ENCODE measurements around the gene GLCCI1. TPM values are rescaled to one million over a fixed set of nuclear protein-coding genes. Genes with fewer than 3 reads are reported as not detected.

GLCCI1 gene
- total RNA-seq, 2 donors from 2014 or later: 9.1 to 9.2 TPM

- WGBS: 94% methylated on average over 2 of the region's 2 CpGs
- no peaks in the 10 kb centered on the region for H3K36me3 ChIP-seq
- H3K27me3 ChIP-seq (replicated peaks; ENCODE audit: insufficient read depth): no peaks in the 10 kb centered on the region
- H3K4me3 ChIP-seq: no peak overlapping the region
- no peak for DNase-seq (ENCODE audit: low spot score)
- H3K4me1 ChIP-seq (replicated peaks): no peaks in the 10 kb centered on the region
- no peaks in the 10 kb centered on the region for H3K9me3 ChIP-seq
- TF ChIP-seq POLR2AphosphoS5 (IDR thresholded peaks at IDR 0.05): no peak
- TF ChIP-seq POLR2A (IDR thresholded peaks at IDR 0.05): no peak
- TF ChIP-seq CTCF (IDR thresholded peaks at IDR 0.05): no peak
- H3K27ac ChIP-seq: no peak overlapping the region
- intact Hi-C loops (cut with DNase I): no loop called here
These were observed 114.2 kb downstream of the GLCCI1 start for GRCh38 chr7:8082762-8083161.

DNA sequence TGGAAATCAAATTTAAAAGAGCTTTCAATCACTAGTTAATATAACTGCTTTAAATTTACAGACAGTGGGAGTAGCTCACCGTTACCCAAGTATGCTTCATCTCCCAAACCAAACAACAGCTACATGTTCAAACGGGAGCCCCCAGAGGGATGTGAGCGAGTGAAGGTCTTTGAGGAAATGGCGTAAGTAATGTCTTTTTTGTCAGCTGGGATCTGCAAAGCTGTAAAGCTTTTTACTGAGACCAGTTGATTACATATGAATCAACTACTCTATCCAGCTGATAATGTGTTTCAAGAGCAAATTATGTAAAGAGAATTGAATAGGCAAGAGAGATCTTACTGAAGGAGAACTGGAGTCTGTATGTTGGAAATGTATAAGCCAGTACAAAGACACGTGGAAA lies 116.2 kb downstream of the GLCCI1 start:
- Histone ChIP-seq H3K27me3 (replicated peaks; ENCODE audit: insufficient read depth) (no peaks in the 10 kb centered on the region), H3K27ac (no peak overlapping the region), H3K9me3 (no peaks in the 10 kb centered on the region), H3K36me3 (no peaks in the 10 kb centered on the region), H3K4me1 (replicated peaks) (no peaks in the 10 kb centered on the region), H3K4me3 (no peak overlapping the region)
- 74% methylated on average over 5 of the region's 5 CpGs for WGBS
- intact Hi-C loops (cut with DNase I): no loop called here
- no peak for TF ChIP-seq POLR2A (IDR thresholded peaks at IDR 0.05)
- no peak for TF ChIP-seq POLR2AphosphoS5 (IDR thresholded peaks at IDR 0.05)
- TF ChIP-seq CTCF (IDR thresholded peaks at IDR 0.05): no peak
- DNase-seq (ENCODE audit: low spot score): no peak

DNA sequence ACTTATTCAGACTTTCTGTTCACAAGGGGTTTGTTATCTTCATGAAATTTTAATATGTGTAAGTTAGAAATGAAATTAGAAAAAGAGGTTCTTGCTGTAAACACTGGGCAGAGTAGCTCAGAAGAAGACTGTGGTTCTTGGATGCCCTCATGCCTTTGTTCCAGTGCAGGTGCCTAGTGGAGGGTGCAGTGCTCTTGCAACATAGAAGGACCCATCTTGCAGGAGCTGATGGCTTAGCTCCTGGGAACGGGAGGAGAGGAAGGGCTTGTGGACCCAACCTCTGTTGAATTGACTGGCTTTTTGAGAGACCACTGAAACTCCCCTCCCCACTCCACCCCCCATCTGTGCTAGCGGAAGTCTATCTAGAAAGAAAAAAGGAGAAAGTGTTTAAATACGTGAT lies 116.8 kb downstream of the GLCCI1 start:
- DNase-seq (ENCODE audit: low spot score): no peak
- intact Hi-C loops (cut with DNase I): no loop called here
- Histone ChIP-seq H3K27me3 (replicated peaks; ENCODE audit: insufficient read depth) (no peaks in the 10 kb centered on the region), H3K4me3 (no peak overlapping the region), H3K9me3 (no peaks in the 10 kb centered on the region), H3K4me1 (replicated peaks) (no peaks in the 10 kb centered on the region), H3K27ac (no peak overlapping the region), H3K36me3 (no peaks in the 10 kb centered on the region)
- TF ChIP-seq POLR2AphosphoS5 (IDR thresholded peaks at IDR 0.05): no peak
- TF ChIP-seq POLR2A (IDR thresholded peaks at IDR 0.05): no peak
- no peak for TF ChIP-seq CTCF (IDR thresholded peaks at IDR 0.05)
- WGBS: 94% methylated on average over 3 of the region's 3 CpGs

DNA sequence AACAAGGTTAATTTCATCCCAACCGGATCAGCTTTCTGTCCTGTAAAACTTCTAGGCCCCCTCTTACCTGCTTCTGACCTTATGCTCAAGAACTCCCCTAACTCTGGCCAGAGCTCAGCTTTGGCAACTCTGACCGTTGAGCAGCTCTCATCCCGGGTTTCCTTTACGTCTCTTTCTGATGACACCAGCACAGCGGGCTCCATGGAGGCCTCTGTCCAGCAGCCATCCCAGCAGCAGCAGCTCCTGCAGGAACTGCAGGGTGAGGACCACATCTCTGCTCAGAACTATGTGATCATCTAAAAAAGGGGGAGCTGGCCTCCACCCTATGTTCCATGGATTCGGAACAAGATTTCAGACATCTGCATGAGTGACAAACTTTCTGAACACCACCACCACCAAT lies 117.6 kb downstream of the GLCCI1 start:
- Histone ChIP-seq H3K4me1 (replicated peaks) (no peaks in the 10 kb centered on the region), H3K27me3 (replicated peaks; ENCODE audit: insufficient read depth) (no peaks in the 10 kb centered on the region), H3K36me3 (no peaks in the 10 kb centered on the region), H3K9me3 (no peaks in the 10 kb centered on the region), H3K4me3 (no peak overlapping the region), H3K27ac (no peak overlapping the region)
- intact Hi-C loops (cut with DNase I): no loop called here
- WGBS: 85% methylated on average over 6 of the region's 6 CpGs
- TF ChIP-seq POLR2A (IDR thresholded peaks at IDR 0.05) (no peak), POLR2AphosphoS5 (IDR thresholded peaks at IDR 0.05) (no peak), CTCF (IDR thresholded peaks at IDR 0.05) (no peak)
- DNase-seq (ENCODE audit: low spot score): no peak

DNA sequence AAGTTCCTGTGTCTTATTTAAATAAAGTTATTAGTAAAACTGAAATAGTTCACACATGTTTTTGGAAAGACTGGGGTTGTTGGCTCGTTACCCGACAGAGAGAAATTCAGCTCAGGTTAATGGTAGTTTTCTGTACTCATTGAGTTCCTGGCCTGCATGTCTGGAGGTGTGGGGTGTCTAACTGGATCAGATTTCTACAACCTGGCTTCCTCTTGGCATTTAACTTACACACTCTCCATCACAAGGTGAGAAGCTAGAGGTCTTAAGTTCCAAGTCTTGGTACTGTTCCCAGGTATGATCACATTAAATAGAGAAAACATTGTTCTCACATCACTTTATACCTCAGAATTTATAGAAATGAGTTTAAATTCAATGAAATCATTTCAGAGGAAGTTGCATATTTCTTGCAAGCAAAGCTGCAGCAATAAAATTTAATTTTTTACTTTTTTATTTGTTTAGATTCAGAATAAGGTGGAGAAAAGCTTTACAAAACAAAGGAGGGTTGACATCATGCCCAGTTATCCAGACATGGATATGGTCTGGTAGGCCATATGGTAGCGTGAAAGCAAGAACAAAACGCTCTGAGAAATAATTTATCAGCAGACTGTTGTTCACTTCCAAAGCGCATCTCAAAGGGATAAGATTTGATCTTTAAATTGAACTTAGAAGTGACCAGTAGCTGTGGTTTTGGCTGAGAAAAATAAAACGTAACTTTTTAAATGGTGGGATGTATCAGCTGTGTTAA lies 120.6 kb downstream of the GLCCI1 start:
- Histone ChIP-seq H3K27ac (no peak overlapping the region), H3K36me3 (no peaks in the 10 kb centered on the region), H3K27me3 (replicated peaks; ENCODE audit: insufficient read depth) (no peaks in the 10 kb centered on the region), H3K4me3 (no peak overlapping the region), H3K9me3 (no peaks in the 10 kb centered on the region), H3K4me1 (replicated peaks) (no peaks in the 10 kb centered on the region)
- intact Hi-C loops (cut with DNase I): no loop called here
- no peak for DNase-seq (ENCODE audit: low spot score)
- TF ChIP-seq POLR2A (IDR thresholded peaks at IDR 0.05) (no peak), POLR2AphosphoS5 (IDR thresholded peaks at IDR 0.05) (no peak), CTCF (IDR thresholded peaks at IDR 0.05) (no peak)
- WGBS: 63% methylated on average over 6 of the region's 6 CpGs
